GM19239 (cell line): ENCODE results near the gene SND1.

Source experiments
- DNase-seq: peaks from one replicate; pipeline ENCODE4 v3.0.0; 2011; ENCODE audit warnings: low spot score; ENCODE audit not compliant: insufficient read length
- FAIRE-seq: peaks from 2 replicates; lab custom pipeline; 2011; peaks lifted over from hg19 to GRCh38; lab: Jason Lieb, UNC

The SND1 gene

DNA sequence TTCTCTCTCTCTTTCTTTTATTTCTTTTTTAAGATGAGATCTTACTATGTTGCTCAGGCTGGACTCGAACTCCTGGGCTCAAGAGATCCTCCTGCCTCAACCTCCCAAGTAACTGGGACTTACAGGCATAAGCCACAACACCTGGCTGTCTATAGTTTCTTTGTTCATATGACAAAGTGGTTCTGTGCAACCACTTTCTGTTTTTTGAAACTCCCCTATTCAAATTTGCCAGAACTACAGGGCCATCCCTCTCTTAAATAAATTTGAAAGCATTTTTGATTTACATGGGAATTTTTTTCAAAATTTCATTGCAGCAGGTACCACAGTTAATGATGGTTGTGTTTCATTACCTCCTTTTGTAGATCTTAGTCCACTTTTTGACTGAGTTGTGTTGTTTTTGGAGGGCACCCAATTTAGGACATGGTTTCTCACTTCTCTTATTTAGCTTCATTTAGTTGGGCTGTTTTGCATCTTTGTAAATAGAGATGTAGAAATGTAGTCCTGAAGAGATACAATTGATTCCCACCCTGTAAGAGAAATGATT lies 260.0 kb downstream of the SND1 start:
- FAIRE-seq (peak; percentile 79), DNase-seq (no peak)

- FAIRE-seq (peak; percentile 28), DNase-seq (no peak)
Measured at GRCh38 chr7:127912901-127913300, 260.9 kb downstream of the SND1 start.

DNA sequence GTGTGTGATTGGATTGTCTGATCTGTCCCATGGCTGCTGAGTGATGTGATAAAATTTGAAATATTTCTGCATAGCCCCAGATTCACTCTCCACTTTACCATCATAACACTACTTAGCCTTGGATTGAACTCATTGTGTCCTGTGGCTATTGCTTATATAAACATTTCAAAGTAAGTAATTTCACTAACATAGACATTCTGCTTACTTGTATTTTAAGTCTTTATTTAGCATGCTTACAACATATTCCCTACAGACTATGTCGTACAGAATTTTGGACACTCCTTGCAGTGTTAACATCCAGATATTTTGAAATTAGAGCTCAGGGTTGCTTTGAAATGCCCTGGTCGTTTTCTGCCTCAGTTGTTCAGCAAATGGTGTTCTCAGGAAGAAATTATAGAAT lies 261.7 kb downstream of the SND1 start:
- FAIRE-seq (peak; percentile 28), DNase-seq (no peak)

DNA sequence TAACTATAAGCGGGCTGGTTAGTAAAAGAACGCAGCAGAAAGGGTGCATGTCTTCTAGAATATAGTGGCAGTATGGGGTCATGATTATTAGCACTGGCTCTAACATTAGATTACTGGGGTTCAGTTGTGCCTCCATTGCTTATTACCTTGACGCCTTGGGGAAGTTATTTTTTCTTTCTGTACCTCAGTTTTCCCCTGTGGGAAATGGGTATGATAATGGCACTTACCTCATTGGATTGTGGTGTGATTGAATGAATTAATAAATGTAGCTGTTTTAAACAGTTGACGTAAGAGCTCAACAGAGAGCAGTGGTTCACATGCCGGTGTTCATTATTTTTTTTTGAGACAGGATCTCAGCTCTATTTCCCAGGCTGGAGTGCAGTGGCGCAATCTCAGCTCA lies 262.7 kb downstream of the SND1 start:
- FAIRE-seq, result no peak

DNA sequence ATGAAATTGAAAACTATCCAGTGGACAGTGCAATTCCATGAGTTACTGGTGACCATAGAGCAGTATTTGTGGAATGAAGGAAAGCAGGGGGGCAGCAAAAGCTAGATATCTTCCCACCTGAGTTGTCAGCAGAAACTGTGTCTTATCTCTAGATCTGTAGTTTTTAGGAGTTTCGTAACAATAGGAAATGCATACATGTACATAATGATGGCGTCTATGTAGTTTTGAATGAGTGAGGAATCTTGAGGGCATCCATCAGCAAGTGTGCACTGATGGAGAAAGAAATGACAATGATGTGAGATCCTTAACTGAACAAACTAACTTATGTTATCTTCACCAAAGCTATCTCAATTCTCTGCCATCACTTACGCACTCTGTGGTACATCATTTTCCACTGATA lies 264.7 kb downstream of the SND1 start:
- DNase-seq, result no peak
- peak; percentile 44 for FAIRE-seq

More for the DNA sequence above, 262.7 kb downstream of the SND1 start:
- DNase-seq, result no peak

DNA sequence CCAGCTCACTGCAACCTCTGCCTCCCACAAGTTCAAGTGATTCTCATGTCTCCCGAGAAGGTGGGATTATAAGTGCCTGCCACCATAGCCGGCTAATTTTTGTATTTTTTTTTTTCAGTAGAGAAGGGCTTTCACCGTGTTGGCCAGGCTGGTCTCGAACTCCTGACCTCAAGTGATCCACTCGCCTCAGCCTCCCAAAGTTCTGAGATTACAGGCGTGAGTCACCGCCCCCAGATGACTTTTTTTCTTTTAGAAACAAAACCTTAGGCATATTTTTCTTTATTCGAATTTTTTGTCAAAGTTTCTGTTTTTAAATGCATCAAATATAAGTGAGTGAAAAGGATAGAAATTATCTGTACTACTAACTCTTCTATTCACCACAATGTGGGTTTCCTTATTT lies 266.1 kb downstream of the SND1 start:
- no peak for FAIRE-seq

GRCh38 chr7:127920787-127921438 lies 268.9 kb downstream of the SND1 start:
- FAIRE-seq, result peak; percentile 56
- DNase-seq, result no peak

More for the DNA sequence above, 266.1 kb downstream of the SND1 start:
- no peak for DNase-seq

DNA sequence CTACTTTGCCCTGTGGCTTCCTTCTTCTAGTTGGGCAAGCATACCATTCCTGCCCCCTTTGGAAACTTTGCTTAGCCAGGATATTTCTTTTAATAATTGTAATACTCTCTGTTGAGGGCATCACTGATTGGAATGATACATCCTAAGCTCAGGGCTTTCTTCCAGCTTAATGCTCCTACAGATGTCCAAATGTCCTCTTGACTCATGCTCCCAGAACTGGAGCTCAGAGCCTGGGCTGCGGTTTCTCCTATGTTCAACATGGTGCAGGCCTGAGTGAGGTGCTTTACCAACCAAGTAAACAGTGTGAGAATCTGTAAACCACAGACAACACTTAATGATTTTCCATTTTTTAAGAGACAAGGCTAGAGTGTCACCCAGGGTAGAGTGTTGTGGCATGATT lies 270.7 kb downstream of the SND1 start:
- DNase-seq, result no peak
- no peak for FAIRE-seq

DNA sequence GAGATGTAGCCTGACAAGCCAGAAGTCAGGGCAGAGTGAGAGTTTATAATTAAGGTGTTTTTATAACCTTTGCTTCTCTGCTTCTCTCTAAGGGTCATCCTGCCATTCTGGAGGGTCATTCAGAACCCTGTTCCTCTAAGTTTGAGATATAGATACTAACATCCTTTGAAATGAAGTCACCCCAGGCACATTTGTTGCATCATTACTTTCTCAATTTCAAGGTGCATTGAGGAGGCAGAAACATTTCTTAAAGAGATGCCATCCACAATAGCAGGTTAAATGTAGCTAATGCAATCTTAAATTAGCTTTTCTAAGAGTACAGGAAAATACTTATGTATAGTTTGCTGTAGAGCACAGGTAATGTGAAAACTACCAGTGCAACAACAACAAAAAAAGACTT lies 272.9 kb downstream of the SND1 start:
- FAIRE-seq (no peak), DNase-seq (no peak)

DNA sequence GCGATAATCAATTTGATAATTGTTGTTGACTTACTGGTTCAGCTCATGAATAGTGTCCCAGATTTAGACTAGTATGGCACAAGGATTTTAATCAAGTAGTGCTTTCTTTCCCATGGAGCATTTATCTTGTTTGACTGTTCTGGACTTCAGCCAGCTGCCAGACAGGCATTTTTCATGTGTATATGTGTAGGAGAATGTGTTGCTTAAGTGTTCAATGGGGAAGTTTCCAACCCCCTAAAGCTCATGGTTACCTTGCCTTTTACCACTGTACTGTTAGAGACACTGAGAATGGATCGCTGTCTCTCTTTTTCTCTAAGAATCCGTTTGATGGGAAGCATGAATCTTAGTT lies 275.3 kb downstream of the SND1 start:
- no peak for DNase-seq
- no peak for FAIRE-seq

GRCh38 chr7:127928222-127928621 lies 276.2 kb downstream of the SND1 start:
- DNase-seq (no peak), FAIRE-seq (no peak)

DNA sequence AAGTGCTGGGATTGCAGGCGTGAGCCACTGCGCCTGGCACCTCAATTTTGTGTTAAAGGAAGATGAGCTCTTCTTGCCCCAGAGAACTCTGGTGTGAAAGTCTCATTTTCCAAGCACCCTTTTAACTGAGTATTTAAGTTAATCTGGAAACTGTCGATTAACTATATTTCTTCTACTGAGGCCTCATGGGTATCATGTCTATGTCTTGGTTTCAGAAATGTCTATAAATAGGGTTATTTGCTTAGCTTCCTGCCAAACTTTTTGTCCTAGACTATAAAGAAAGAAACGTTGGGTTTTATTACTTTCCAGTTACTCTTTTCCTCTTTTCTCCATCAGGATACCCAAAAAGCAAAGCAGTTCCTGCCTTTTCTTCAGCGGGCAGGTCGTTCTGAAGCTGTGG lies 276.9 kb downstream of the SND1 start:
- FAIRE-seq, result no peak
- no peak for DNase-seq

DNA sequence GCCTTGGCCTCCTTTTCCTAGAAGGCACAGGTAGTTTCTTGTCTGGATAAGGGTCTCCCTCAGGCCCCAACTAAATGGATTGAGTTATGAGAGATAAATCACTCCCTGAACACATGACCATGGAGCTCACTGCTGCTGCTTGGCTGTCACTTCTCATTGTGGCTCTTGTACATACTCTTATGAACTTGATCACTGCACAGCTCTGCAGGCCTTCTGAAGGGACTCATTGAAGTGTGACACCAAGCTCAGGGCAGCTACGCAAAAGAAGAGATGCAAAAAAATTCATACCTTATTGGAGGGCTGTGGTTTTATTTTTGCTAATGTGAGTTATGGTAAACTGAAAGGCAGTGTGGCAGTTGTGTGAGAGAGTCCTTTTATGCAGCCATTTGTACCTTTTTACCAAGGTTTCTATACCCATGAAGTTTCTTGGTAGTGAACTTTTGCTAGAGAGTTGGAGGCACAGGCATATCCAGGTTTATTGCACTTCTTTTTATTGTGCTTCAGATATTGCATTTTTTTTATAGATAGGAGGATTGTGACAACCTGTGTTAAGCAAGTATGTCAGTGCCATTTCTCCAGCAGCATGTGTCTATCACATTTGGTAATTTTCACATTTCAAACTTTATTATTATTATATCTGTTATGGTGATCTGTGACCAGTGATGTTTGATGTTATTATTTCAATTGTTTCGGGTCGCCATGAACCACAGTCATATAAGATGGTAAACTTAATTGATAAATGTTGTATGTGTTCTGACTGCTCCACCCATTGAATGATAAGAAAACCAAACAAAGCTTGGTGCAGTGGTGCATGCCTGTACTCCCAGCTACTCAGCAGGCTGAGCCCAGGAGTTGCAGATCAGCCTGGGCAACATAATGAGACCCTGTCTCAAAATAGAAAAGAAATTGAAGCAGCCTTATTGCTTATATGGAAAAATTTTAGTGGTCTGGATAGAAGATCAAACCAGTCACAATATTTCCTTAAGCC lies 278.6 kb downstream of the SND1 start:
- FAIRE-seq (peak; percentile 4), DNase-seq (no peak)

DNA sequence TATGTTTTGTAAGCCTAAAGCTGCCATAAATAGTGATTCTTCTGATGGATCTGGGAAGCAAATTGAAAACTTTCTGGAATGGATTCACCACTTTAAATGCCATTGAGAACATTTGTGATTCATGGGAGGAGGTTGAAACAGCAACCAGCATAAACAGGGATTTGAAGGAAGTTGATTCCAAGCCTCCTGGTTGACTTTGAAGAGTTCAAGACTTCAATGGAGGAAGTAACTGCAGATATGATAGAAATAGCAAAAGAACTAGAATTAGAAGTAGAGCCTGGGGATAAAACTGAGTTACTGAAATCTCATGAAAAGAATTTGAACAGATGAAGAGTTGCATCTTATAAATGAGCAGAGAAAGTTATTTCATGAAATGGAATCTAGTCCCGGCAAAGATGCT lies 280.1 kb downstream of the SND1 start:
- DNase-seq (no peak), FAIRE-seq (no peak)

GRCh38 chr7:127932496-127932895 lies 280.5 kb downstream of the SND1 start:
- FAIRE-seq (no peak), DNase-seq (no peak)

- DNase-seq, result no peak
- FAIRE-seq, result no peak
Measured at GRCh38 chr7:127933146-127933545, 281.2 kb downstream of the SND1 start.

DNA sequence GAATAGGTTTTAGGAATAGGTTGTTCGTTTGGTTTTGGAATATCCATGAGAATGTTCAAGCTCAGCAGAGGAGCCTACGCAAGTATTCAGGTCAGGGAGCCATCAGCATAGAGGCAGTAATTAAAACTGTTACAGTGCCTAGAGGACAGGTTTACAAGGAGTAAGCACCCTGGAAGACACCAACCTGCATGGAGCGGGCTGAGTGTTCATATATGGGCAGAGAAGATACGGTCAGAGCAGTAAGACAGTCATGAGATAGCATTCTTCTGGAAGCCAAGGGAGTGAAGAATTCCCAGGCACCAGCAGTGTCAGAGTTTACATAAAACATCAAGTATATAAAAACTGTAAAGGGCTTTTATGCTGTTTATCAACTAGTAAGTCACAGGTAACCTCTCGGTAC lies 282.7 kb downstream of the SND1 start:
- FAIRE-seq (no peak), DNase-seq (no peak)

DNA sequence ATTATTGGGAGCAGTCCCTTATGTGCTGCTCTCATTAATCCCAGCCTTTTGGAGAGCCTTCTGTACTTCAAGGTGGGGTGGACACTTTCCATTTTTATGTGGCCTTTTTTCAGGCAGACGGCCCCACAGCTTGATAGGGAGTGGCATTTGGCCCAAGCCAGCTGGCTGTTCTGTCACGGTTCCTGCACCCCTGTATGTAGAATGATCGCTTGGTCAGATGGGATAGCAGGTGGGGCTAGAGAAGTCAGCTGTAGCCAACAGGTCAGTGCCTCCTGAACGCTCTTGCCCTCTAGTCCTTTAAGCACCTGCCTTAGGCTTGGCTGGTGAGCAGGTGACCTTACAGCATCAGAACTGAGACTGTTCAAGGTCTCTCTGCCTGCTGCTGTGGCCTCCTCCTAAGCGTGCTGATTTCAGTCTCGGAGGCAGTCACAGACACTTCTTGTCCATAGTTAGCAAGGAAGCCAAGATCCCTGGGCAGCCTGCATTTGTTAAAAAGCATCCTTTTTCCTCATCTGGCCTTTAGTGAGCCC lies 283.9 kb downstream of the SND1 start:
- DNase-seq, result no peak

DNA sequence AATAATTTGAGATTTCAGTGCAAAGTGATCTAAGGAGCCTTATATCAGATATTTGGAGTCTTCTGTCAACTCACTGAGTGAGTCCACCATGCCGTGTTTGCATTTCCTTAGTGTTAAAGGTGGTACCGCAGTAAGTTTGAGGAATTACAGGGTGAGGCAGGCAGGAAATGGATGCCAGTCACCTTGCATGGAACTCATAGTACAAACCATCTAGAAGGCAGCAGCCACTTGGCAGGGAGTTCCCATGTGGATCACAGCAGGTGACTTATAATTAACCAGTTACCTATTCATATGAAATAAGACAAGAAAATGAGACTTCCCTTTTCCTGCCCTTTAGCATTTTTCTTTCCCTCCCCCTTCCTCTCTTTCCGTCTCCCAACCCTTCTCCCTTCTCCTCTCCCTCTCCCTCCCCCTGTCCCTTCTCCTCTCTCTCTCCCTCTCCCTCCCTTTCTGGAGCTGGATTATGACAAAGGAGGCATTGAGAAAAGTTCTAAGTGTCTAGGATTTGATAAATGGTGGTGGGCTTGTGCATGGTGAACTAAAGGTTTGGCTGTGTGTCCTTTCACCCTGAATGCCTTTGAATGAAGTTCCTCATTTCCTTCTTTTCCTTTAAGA lies 285.2 kb downstream of the SND1 start:
- FAIRE-seq (no peak), DNase-seq (no peak)

More for the DNA sequence above, 283.9 kb downstream of the SND1 start:
- no peak for FAIRE-seq

DNA sequence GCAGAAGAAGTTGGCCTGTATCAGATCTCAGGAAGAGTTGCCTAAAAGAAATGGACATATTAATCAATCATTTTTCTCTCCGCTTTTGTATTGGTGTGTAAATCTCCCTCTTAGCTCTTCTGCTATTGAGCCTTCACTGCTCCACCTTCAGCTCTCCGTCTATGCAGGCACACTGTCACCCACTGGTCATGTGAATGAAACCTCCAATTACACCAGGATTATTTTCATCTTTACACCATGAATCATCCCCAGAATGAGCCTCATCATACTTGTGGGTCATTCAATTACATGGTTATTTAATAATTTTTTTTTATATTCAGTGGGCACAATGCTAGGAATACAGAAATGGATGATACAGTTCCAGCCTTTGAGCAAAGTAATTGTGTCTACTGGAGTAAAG lies 286.6 kb downstream of the SND1 start:
- no peak for FAIRE-seq
- no peak for DNase-seq
